RWPE2 (cell line): ENCODE data around the gene LONRF3.

Source experiments
- ATAC-seq: fragments of 200-7000 bp; cut with Tn5 transposase; 3 replicates; pipeline ENCODE4 v1.9.1; 2021; ENCODE audit warnings: low read depth
- DNase-seq: peaks from one replicate; pipeline ENCODE4 v3.0.0-alpha.2; 2020; ENCODE audit warnings: low spot score
- H3K27ac ChIP-seq: fragments of 450-650 bp; 2 replicates; pipeline ENCODE4 v1.5.1; 2017; ENCODE audit warnings: mild to moderate bottlenecking; ENCODE audit not compliant: poor library complexity, severe bottlenecking
- H3K27me3 ChIP-seq: fragments of 250-450 bp; sonication (Bioruptor Pico); 2 replicates; pipeline ENCODE4 v1.5.1; 2021; ENCODE audit warnings: mild to moderate bottlenecking, moderate library complexity; ENCODE audit not compliant: insufficient read depth, poor library complexity, severe bottlenecking
- H3K36me3 ChIP-seq: fragments of 250-450 bp; sonication (Bioruptor Pico); 2 replicates; pipeline ENCODE4 v1.5.1; 2020; ENCODE audit warnings: low read depth, mild to moderate bottlenecking, moderate library complexity
- H3K4me1 ChIP-seq: fragments of 250-450 bp; sonication (Bioruptor Pico); 2 replicates; pipeline ENCODE4 v1.5.1; 2021; ENCODE audit warnings: mild to moderate bottlenecking, moderate library complexity; ENCODE audit not compliant: insufficient read depth, poor library complexity, severe bottlenecking
- H3K4me3 ChIP-seq: fragments of 250-450 bp; sonication (Bioruptor Pico); 2 replicates; pipeline ENCODE4 v1.5.1; 2021; ENCODE audit warnings: mild to moderate bottlenecking, moderate library complexity; ENCODE audit not compliant: severe bottlenecking
- H3K9me3 ChIP-seq: fragments of 250-450 bp; sonication (Bioruptor Pico); 2 replicates; pipeline ENCODE4 v1.5.1; 2021; ENCODE audit warnings: mild to moderate bottlenecking, moderate library complexity; ENCODE audit not compliant: severe bottlenecking
- TF ChIP-seq, protein P1 (sequence below): fragments of 450-650 bp; IDR thresholded peaks from one replicate; pipeline ENCODE4 v1.5.1; 2017; ENCODE audit warnings: mild to moderate bottlenecking, moderate library complexity; ENCODE audit not compliant: poor library complexity, severe bottlenecking

The LONRF3 gene

DNA sequence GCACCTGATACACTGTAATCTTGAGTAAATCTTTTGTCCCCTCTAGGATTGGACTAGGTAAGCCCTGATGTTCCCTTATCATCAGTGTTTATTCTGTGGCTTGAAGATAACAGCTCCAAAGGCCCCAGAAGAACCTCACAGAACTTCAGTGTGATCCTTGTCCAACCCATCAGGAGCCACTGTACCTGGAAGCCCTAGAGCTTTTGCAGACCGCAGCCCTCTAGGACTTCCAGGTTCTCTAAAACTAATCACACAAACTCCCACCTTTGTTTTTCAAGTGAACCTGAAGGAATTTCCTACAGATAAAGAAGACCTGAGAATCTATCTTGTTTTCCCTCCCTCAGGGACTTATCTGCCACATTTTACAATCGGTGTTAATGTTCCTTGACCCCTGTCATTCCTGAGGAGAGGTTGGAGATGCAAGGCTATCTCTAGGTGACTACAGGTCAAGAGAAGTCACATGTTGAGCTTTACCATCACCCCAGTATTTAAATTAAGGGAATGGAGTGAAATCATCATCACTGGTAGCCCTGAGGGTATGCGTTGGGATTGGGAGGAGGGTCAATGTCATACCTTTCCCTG is 32.9 kb downstream of the LONRF3 start:
- no peak for ATAC-seq

DNA sequence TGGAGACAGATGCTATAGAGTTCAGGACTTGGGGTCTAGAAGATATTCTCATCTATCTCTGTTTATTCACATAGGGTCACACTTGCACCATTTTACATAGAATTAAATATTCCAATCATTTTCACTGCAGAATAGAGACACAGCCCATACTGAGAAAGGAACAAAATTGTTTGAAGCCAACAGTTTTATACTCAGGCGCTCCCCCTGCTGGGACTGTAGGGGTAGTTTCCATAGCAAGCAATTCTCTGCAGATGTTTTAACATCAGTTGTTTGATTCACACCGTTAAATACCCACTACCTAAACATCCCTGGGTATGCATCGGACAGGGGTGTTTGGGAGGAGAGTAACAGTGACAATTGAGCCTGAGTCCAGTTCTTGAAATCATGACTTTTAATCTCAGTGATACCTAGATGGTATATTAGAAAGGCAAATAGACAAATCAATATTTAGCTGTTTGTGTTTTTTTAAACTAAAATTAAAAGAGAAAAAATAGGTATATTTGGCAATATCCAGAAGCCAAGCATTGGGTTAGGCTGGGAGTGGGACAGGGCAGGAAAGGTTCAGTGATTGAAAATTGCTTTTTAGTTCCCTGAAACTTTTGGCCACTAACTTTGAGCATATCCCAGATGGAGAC is 33.8 kb downstream of the LONRF3 start:
- no peak for ATAC-seq
- TF ChIP-seq, protein P1, sequence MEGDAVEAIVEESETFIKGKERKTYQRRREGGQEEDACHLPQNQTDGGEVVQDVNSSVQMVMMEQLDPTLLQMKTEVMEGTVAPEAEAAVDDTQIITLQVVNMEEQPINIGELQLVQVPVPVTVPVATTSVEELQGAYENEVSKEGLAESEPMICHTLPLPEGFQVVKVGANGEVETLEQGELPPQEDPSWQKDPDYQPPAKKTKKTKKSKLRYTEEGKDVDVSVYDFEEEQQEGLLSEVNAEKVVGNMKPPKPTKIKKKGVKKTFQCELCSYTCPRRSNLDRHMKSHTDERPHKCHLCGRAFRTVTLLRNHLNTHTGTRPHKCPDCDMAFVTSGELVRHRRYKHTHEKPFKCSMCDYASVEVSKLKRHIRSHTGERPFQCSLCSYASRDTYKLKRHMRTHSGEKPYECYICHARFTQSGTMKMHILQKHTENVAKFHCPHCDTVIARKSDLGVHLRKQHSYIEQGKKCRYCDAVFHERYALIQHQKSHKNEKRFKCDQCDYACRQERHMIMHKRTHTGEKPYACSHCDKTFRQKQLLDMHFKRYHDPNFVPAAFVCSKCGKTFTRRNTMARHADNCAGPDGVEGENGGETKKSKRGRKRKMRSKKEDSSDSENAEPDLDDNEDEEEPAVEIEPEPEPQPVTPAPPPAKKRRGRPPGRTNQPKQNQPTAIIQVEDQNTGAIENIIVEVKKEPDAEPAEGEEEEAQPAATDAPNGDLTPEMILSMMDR = peak; percentile 64
- H3K27ac ChIP-seq = no peak overlapping the region
- H3K4me1 ChIP-seq = no peaks in the 10 kb centered on the region
- no peak overlapping the region for H3K4me3 ChIP-seq
- no peaks in the 10 kb centered on the region for H3K36me3 ChIP-seq
- no peaks in the 10 kb centered on the region for H3K9me3 ChIP-seq
- no peaks in the 10 kb centered on the region for H3K27me3 ChIP-seq
- no peak for DNase-seq

More for the DNA sequence above, 32.9 kb downstream of the LONRF3 start:
- DNase-seq = no peak
- Histone ChIP-seq H3K4me3 (no peak overlapping the region), H3K36me3 (no peaks in the 10 kb centered on the region), H3K9me3 (no peaks in the 10 kb centered on the region), H3K27ac (no peak overlapping the region), H3K27me3 (no peaks in the 10 kb centered on the region), H3K4me1 (no peaks in the 10 kb centered on the region)
- TF ChIP-seq, protein P1 = no peak

DNA sequence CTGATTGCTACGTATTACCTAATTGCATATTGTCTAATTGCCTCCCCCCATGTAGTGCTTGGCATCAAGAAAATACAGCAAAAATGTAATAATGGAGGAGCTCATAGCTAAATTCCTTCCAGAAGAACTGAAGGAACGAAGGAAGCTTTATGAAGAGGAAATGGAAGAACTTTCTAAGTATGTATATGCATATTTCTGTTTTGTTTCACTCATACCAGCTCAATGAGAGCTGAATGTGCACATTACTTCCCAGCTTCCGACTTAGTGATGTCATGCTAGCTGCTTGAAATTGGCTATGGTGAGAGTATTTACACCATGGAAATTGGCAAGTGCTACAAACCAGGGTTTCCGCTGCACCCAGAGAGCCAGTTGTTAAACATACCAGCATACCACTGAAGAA is 34.7 kb downstream of the LONRF3 start:
- TF ChIP-seq, protein P1 = no peak
- ATAC-seq (no peak), DNase-seq (no peak)
- Histone ChIP-seq H3K27ac (no peak overlapping the region), H3K9me3 (no peaks in the 10 kb centered on the region), H3K36me3 (no peaks in the 10 kb centered on the region), H3K4me3 (no peak overlapping the region), H3K4me1 (no peaks in the 10 kb centered on the region), H3K27me3 (no peaks in the 10 kb centered on the region)

DNA sequence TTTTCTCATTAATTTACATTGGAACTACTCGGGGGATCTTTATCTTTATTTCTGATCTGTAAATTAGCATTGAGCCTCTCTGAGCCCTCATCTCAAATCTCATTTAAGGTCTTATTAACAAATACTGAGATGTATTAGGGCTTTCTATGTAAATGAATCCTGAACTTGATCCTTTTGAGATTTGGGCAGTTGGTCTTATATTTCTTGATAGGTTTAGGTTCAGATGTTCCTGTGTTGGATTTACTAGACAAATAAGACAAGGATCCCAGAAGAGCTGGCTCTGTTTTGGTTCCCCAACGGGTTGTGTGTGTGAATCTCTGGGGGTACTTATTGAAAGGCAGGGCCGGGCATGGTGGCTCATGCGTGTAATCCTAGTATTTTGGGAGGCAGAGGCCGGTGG is 36.1 kb downstream of the LONRF3 start:
- Histone ChIP-seq H3K9me3 (no peaks in the 10 kb centered on the region), H3K27me3 (no peaks in the 10 kb centered on the region), H3K27ac (no peak overlapping the region), H3K4me1 (peaks cover 5% of the 10 kb centered on the region), H3K36me3 (no peaks in the 10 kb centered on the region), H3K4me3 (no peak overlapping the region)
- DNase-seq (no peak), ATAC-seq (no peak)
- TF ChIP-seq, protein P1 = no peak

DNA sequence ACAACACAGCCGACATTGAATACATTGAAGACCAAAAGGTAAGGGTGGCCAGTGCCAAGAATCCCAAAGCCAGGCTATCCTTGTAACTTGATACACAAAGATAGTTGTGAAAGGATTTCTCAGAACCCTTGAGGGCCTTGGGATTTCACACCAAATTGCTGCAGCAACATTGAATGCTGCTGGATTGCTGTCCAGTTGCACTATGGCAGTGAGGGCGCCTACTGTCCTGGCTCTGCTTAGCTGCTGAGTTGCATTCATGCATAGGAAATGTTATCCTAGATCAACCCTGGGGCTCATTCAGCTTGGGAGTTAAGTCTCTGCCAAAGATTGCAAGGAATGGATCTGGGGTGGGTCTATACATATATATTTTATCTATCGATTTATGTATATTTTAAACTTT is 38.7 kb downstream of the LONRF3 start:
- TF ChIP-seq, protein P1 = no peak
- ATAC-seq = no peak
- no peak for DNase-seq
- Histone ChIP-seq H3K27ac (no peak overlapping the region), H3K9me3 (no peaks in the 10 kb centered on the region), H3K27me3 (no peaks in the 10 kb centered on the region), H3K36me3 (no peaks in the 10 kb centered on the region), H3K4me3 (no peak overlapping the region), H3K4me1 (peaks cover 10% of the 10 kb centered on the region)
